Esophagus muscularis mucosa (tissue), 4 donors: ENCODE measurements around the gene PHLDA2. TPM values are rescaled to one million over a fixed set of nuclear protein-coding genes. Genes with fewer than 3 reads are reported as not detected.

ENCODE experiments used
- DNase-seq: peaks from one replicate; pipeline ENCODE4 v3.0.0-alpha.2; 2017; ENCODE audit errors: extremely low spot score
- H3K27ac ChIP-seq, 4 donors: fragments of 200-600 bp; sonication (generic); replicated peaks in 1 of 4; 1 replicate in 3 of 4; 2 replicates in 1 of 4; pipeline ENCODE4 v1.5.1; 2016 to 2019; ENCODE audit warnings: mild to moderate bottlenecking in 1 of 4
- H3K27me3 ChIP-seq, 4 donors: fragments of 200-600 bp; sonication (generic); one replicate each; pipeline versions ENCODE4 v1.5.1 to v1.6.0; 2016 to 2019
- H3K36me3 ChIP-seq, 4 donors: fragments of 200-600 bp; sonication (generic); one replicate each; pipeline ENCODE4 v1.5.1; 2016 to 2019
- H3K4me1 ChIP-seq, 4 donors: fragments of 200-600 bp; sonication (generic); one replicate each; pipeline ENCODE4 v1.5.1; 2016 to 2019
- H3K4me3 ChIP-seq, 4 donors: fragments of 200-600 bp; sonication (generic); 1 replicate in 2 of 4; 2 replicates in 2 of 4; pipeline ENCODE4 v1.5.1; 2016 to 2019; ENCODE audit warnings: mild to moderate bottlenecking in 4 of 4, moderate library complexity in 1 of 4
- H3K9me3 ChIP-seq, 4 donors: fragments of 200-600 bp; sonication (generic); 1 replicate in 3 of 4; 2 replicates in 1 of 4; pipeline ENCODE4 v1.5.1; 2016 to 2019
- CTCF ChIP-seq, 3 experiments: fragments of 200-600 bp in 2 of 3; fragments of 450-650 bp in 1 of 3; sonication (generic) in 2 of 3; IDR thresholded peaks; one replicate each; pipeline ENCODE4 v1.5.1; 2017 to 2019; ENCODE audit warnings: antibody characterized with exemption in 3 of 3, mild to moderate bottlenecking in 2 of 3, moderate library complexity in 1 of 3
- EP300 ChIP-seq: sonication (generic); formaldehyde crosslinking; IDR thresholded peaks from one replicate; pipeline ENCODE4 v1.6.1; 2017; ENCODE audit warnings: antibody characterized with exemption
- POLR2A ChIP-seq: fragments of 450-650 bp; IDR thresholded peaks from one replicate; pipeline ENCODE4 v1.6.1; 2017; ENCODE audit warnings: antibody characterized with exemption, moderate library complexity, mild to moderate bottlenecking, low read depth
- POLR2AphosphoS5 ChIP-seq, 2 donors: sonication (generic); formaldehyde crosslinking; IDR thresholded peaks; one replicate each; pipeline ENCODE4 v1.6.1; 2017; ENCODE audit warnings: antibody characterized with exemption in 2 of 2
- WGBS: methylation state at CpG from one replicate; pipeline ENCODE4 v1.1.5; 2018; 5-methylcytosine and 5-hydroxymethylcytosine counted together
- intact Hi-C: fragments of 100-400 bp; cut with DNase I; formaldehyde crosslinking; loops from one replicate; pipeline ENCODE4 v1.15.1; 2023
- total RNA-seq, 4 donors: library from RNA; depleted of rRNA; stranded (reverse); fragments of >200 nt; gene quantifications; one replicate each; pipeline versions ENCODE4 v1.1.0 to v1.2.1, GENCODE V29; 2016

The PHLDA2 gene
- total RNA-seq, 4 donors from 2014 or later, result 0.83 to 2.3 (median 1.3) TPM

GRCh38 chr11:2889362-2890273 lies 39.6 kb downstream of the PHLDA2 start:
- H3K27ac ChIP-seq, result peak overlapping the region; percentile 60 to 83 (median 73)

DNA sequence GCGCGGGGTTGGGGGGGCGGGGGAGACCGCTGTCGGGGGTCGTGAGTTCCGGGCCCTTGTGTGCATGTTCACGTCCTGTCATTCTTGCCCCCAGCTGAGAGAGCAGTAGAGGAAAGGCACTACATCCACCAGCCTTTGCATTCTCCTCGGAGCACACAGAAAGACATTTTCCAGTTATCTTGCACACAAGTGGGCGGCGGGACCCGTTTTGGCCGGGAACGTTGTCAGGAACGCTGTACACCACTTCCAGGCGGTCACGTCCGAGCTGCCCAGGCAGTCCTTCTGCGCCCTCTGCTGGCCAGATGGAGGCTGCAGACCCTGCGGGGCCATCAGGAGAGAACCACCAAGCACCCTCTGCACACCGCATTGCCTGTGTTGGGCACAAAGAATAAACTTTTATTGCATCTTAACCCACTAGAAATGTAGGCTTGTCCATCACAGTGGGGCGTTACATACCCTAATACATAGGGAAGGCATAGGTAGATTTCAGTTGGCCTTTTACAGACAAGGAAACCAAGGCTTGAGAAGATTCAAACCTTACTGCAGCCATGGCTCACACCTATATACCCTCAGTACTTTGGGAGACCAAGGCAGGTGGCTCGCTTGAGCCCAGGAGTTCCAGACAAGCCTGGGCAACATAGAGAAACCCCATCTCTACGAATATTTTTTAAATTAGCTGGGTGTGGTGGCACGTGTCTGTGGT lies 40.8 kb downstream of the PHLDA2 start:
- peak; percentile 97 for DNase-seq
- TF ChIP-seq POLR2AphosphoS5 (IDR thresholded peaks at IDR 0.05) (peak; percentile 49 to 69), EP300 (no peak), CTCF (IDR thresholded peaks at IDR 0.05) (peak; percentile 99 to 100 (median 99))
- Histone ChIP-seq H3K9me3 (no peaks in the 10 kb centered on the region), H3K36me3 (no peaks in the 10 kb centered on the region), H3K27ac (peak overlapping the region; percentile 91 to 94 (median 91)), H3K4me3 (no peak overlapping the region), H3K27me3 (no peaks in the 10 kb centered on the region), H3K4me1 (peaks cover 47 to 73% (median 57%) of the 10 kb centered on the region in 4 donors)
- WGBS, result 25% methylated on average over 23 of the region's 25 CpGs
- intact Hi-C loops, result loop anchor here (1.0 to 5.0 kb wide), 2 partner anchors 356 to 461 kb away; no protein-coding TSS in a partner anchor

More at GRCh38 chr11:2889362-2890273, 39.6 kb downstream of the PHLDA2 start:
- Histone ChIP-seq H3K36me3 (no peaks in the 10 kb centered on the region), H3K9me3 (no peaks in the 10 kb centered on the region), H3K4me3 (no peak overlapping the region), H3K27me3 (no peaks in the 10 kb centered on the region), H3K4me1 (peaks cover 47 to 68% (median 55%) of the 10 kb centered on the region in 4 donors)
- no peak for DNase-seq
- 81% methylated on average over 14 of the region's 16 CpGs for WGBS
- intact Hi-C loops, result loop anchor here (5.0 kb wide), 1 partner anchor 462 kb away; no protein-coding TSS in a partner anchor
- TF ChIP-seq EP300 (no peak), CTCF (IDR thresholded peaks at IDR 0.05) (no peak), POLR2AphosphoS5 (IDR thresholded peaks at IDR 0.05) (no peak), POLR2A (no peak)

- 76% methylated on average over 11 of the region's 11 CpGs for WGBS
- Histone ChIP-seq H3K9me3 (no peaks in the 10 kb centered on the region), H3K27me3 (no peaks in the 10 kb centered on the region), H3K4me1 (peaks cover 49 to 76% (median 62%) of the 10 kb centered on the region in 4 donors), H3K27ac (peak overlapping the region; percentile 91 to 94 (median 91)), H3K36me3 (peaks cover 0 to 5% (median 0%) of the 10 kb centered on the region in 4 donors), H3K4me3 (no peak overlapping the region)
- DNase-seq, result no peak
- TF ChIP-seq EP300, result no peak
- TF ChIP-seq POLR2A, result no peak
- no peak for TF ChIP-seq CTCF (IDR thresholded peaks at IDR 0.05)
- TF ChIP-seq POLR2AphosphoS5 (IDR thresholded peaks at IDR 0.05), result no peak
- intact Hi-C loops, result loop anchor here (1.0 to 5.0 kb wide), 2 partner anchors 355 to 460 kb away; no protein-coding TSS in a partner anchor
Observed at GRCh38 chr11:2887515-2888195, 41.6 kb downstream of the PHLDA2 start.

DNA sequence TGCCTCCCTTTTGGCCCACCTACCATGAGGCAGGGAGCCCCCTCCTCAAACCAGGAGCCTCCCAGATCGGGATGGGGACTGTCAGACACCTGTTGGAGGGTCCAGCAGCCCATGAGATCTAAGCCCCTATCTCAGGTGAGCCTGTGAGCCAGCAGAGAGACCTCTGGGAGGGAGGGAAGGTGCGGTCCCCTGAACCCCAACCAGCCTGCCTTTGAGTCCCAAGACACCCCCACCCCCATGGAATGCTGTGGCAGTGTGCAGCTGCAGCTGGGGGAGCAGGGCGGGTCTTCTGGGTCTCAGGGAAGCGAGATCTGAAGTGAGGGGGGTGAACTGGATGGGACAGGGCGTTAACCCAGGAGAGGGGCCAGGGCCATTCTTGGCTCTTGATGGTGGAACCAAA lies 42.3 kb downstream of the PHLDA2 start:
- no peak overlapping the region for H3K4me3 ChIP-seq
- H3K36me3 ChIP-seq, result peaks cover 0 to 8% (median 0%) of the 10 kb centered on the region in 4 donors
- H3K4me1 ChIP-seq, result peaks cover 45 to 76% (median 62%) of the 10 kb centered on the region in 4 donors
- intact Hi-C loops, result loop anchor here (5.0 kb wide), 1 partner anchor 460 kb away; no protein-coding TSS in a partner anchor
- no peak for DNase-seq
- H3K27ac ChIP-seq, result peak overlapping the region; percentile 91 to 94 (median 91)
- no peak for TF ChIP-seq EP300
- no peak for TF ChIP-seq CTCF (IDR thresholded peaks at IDR 0.05)
- TF ChIP-seq POLR2AphosphoS5 (IDR thresholded peaks at IDR 0.05), result no peak
- no peak for TF ChIP-seq POLR2A
- WGBS, result 95% methylated on average over 3 of the region's 5 CpGs
- H3K9me3 ChIP-seq, result no peaks in the 10 kb centered on the region
- no peaks in the 10 kb centered on the region for H3K27me3 ChIP-seq
